Effector memory CD4-positive, alpha-beta T cell (primary cell): ENCODE data around the gene SUPT20H.

ENCODE experiments used
- DNase-seq, 3 donors: peaks; one replicate each; pipeline ENCODE4 v3.0.0-alpha.2; 2020
- H3K27ac ChIP-seq: 2 replicates; pipeline ENCODE4 v1.7.0; 2013; ENCODE audit warnings: mild to moderate bottlenecking, low read length, moderate library complexity; ENCODE audit not compliant: insufficient read depth, poor library complexity, severe bottlenecking
- H3K27me3 ChIP-seq: replicated peaks from 2 replicates; pipeline ENCODE4 v1.7.0; 2013; ENCODE audit warnings: mild to moderate bottlenecking, low read length; ENCODE audit not compliant: insufficient read depth, control insufficient read depth, poor library complexity, severe bottlenecking
- H3K36me3 ChIP-seq: 2 replicates; pipeline ENCODE4 v1.7.0; 2013; ENCODE audit warnings: mild to moderate bottlenecking, low read length, moderate library complexity; ENCODE audit not compliant: control insufficient read depth, insufficient read depth
- H3K4me1 ChIP-seq: 2 replicates; pipeline ENCODE4 v1.7.0; 2013; ENCODE audit warnings: low read length, mild to moderate bottlenecking; ENCODE audit not compliant: control insufficient read depth, insufficient read depth, poor library complexity, severe bottlenecking
- H3K4me3 ChIP-seq: 2 replicates; pipeline ENCODE4 v1.7.0; 2013; ENCODE audit warnings: low read length, low read depth, mild to moderate bottlenecking; ENCODE audit not compliant: insufficient read depth, poor library complexity, severe bottlenecking
- H3K9me3 ChIP-seq: 2 replicates; pipeline ENCODE4 v1.7.0; 2013; ENCODE audit warnings: mild to moderate bottlenecking, low read length, moderate library complexity; ENCODE audit not compliant: control insufficient read depth

Gene SUPT20H

GRCh38 chr13:37094840-37095239 is 35.4 kb upstream of the SUPT20H start:
- Histone ChIP-seq H3K9me3 (no peaks in the 10 kb centered on the region), H3K4me1 (no peaks in the 10 kb centered on the region), H3K27ac (no peak overlapping the region)

GRCh38 chr13:37094099-37094498 is 34.6 kb upstream of the SUPT20H start:
- Histone ChIP-seq H3K4me1 (no peaks in the 10 kb centered on the region), H3K27ac (no peak overlapping the region), H3K4me3 (no peak overlapping the region), H3K36me3 (no peaks in the 10 kb centered on the region), H3K9me3 (no peaks in the 10 kb centered on the region), H3K27me3 (no peaks in the 10 kb centered on the region)
- DNase-seq = no peak

More at GRCh38 chr13:37094840-37095239, 35.4 kb upstream of the SUPT20H start:
- H3K27me3 ChIP-seq = no peaks in the 10 kb centered on the region
- no peak overlapping the region for H3K4me3 ChIP-seq
- no peaks in the 10 kb centered on the region for H3K36me3 ChIP-seq
- DNase-seq = no peak

- no peak overlapping the region for H3K4me3 ChIP-seq
- no peaks in the 10 kb centered on the region for H3K4me1 ChIP-seq
- DNase-seq = no peak
- no peaks in the 10 kb centered on the region for H3K27me3 ChIP-seq
- no peaks in the 10 kb centered on the region for H3K9me3 ChIP-seq
- H3K27ac ChIP-seq = no peak overlapping the region
- H3K36me3 ChIP-seq = no peaks in the 10 kb centered on the region
Measured at GRCh38 chr13:37091835-37092234, 32.3 kb upstream of the SUPT20H start.

- H3K27me3 ChIP-seq = no peaks in the 10 kb centered on the region
- H3K4me1 ChIP-seq = no peaks in the 10 kb centered on the region
Measured at GRCh38 chr13:37090912-37091311, 31.4 kb upstream of the SUPT20H start.

GRCh38 chr13:37089495-37089894 is 30.0 kb upstream of the SUPT20H start:
- Histone ChIP-seq H3K4me3 (no peak overlapping the region), H3K9me3 (no peaks in the 10 kb centered on the region), H3K4me1 (no peaks in the 10 kb centered on the region), H3K36me3 (no peaks in the 10 kb centered on the region), H3K27ac (no peak overlapping the region), H3K27me3 (no peaks in the 10 kb centered on the region)
- no peak for DNase-seq

More at GRCh38 chr13:37090912-37091311, 31.4 kb upstream of the SUPT20H start:
- Histone ChIP-seq H3K9me3 (no peaks in the 10 kb centered on the region), H3K27ac (no peak overlapping the region), H3K4me3 (no peak overlapping the region), H3K36me3 (no peaks in the 10 kb centered on the region)
- DNase-seq = no peak

- H3K9me3 ChIP-seq = no peaks in the 10 kb centered on the region
- no peaks in the 10 kb centered on the region for H3K36me3 ChIP-seq
- no peak for DNase-seq
- H3K4me1 ChIP-seq = no peaks in the 10 kb centered on the region
- H3K4me3 ChIP-seq = no peak overlapping the region
- H3K27ac ChIP-seq = no peak overlapping the region
- no peaks in the 10 kb centered on the region for H3K27me3 ChIP-seq
Measured at GRCh38 chr13:37087486-37087885, 28.0 kb upstream of the SUPT20H start.

GRCh38 chr13:37085606-37086005 is 26.1 kb upstream of the SUPT20H start:
- H3K36me3 ChIP-seq = no peaks in the 10 kb centered on the region
- H3K9me3 ChIP-seq = no peaks in the 10 kb centered on the region
- DNase-seq = no peak
- no peak overlapping the region for H3K4me3 ChIP-seq
- H3K27ac ChIP-seq = no peak overlapping the region
- no peaks in the 10 kb centered on the region for H3K27me3 ChIP-seq
- H3K4me1 ChIP-seq = no peaks in the 10 kb centered on the region

GRCh38 chr13:37076818-37077217 is 17.3 kb upstream of the SUPT20H start:
- H3K36me3 ChIP-seq = no peaks in the 10 kb centered on the region
- no peak for DNase-seq
- H3K9me3 ChIP-seq = no peaks in the 10 kb centered on the region
- H3K4me1 ChIP-seq = no peaks in the 10 kb centered on the region
- no peak overlapping the region for H3K27ac ChIP-seq
- H3K4me3 ChIP-seq = no peak overlapping the region
- no peaks in the 10 kb centered on the region for H3K27me3 ChIP-seq

GRCh38 chr13:37075164-37075563 is 15.7 kb upstream of the SUPT20H start:
- H3K4me3 ChIP-seq = no peak overlapping the region
- no peak for DNase-seq
- H3K36me3 ChIP-seq = no peaks in the 10 kb centered on the region
- H3K27ac ChIP-seq = no peak overlapping the region
- no peaks in the 10 kb centered on the region for H3K9me3 ChIP-seq
- no peaks in the 10 kb centered on the region for H3K27me3 ChIP-seq
- H3K4me1 ChIP-seq = no peaks in the 10 kb centered on the region

GRCh38 chr13:37074703-37075102 is 15.2 kb upstream of the SUPT20H start:
- Histone ChIP-seq H3K4me1 (no peaks in the 10 kb centered on the region), H3K36me3 (no peaks in the 10 kb centered on the region), H3K27me3 (no peaks in the 10 kb centered on the region), H3K27ac (no peak overlapping the region), H3K9me3 (no peaks in the 10 kb centered on the region), H3K4me3 (no peak overlapping the region)
- DNase-seq = no peak

- DNase-seq = no peak
- Histone ChIP-seq H3K27me3 (no peaks in the 10 kb centered on the region), H3K9me3 (no peaks in the 10 kb centered on the region)
Measured at GRCh38 chr13:37072024-37072423, 12.5 kb upstream of the SUPT20H start.

More at GRCh38 chr13:37072024-37072423, 12.5 kb upstream of the SUPT20H start:
- Histone ChIP-seq H3K4me1 (no peaks in the 10 kb centered on the region), H3K27ac (no peak overlapping the region), H3K4me3 (no peak overlapping the region), H3K36me3 (no peaks in the 10 kb centered on the region)
